ENCODE data around the gene LSM2.
A peak's percentile ranks its signal among the peaks of the same experiment; 100 is the strongest.

The LSM2 gene

DNA sequence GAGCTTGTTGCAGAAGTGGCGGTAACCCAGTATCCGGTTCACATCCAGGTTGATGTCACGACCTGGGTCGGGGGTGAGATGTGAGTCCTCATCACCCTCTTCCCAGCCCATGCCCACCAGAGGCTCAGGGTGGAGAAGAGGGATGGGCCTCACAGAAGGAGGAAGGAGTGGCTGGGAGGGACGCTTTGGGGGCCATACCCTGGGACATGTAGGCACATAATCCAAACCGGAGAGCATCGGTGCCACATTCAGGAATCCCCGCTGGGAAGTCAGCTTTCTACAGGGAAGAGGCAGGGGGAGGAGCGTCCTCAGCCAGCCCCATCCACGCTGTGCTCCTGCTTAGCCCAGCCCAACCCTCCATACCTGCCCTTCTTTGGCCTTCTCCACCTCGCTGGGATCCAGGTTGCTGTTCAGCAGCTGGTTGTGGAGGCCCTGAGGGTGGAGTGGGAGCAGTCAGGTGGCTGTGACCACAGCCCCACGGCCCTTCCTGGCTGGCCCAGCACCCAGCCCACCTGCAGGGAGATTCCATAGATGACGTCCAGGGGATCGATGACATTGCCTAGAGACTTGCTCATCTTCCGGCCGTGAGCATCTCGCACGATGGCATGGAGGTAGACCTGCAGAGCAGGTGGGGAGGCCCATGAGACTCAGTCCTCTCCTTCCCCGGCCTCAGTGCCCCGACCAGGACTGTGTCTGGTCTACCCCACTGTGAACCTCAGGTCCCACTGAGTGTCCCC is 26.1 kb downstream of the LSM2 start:
- DNase-seq = no peak
- in situ Hi-C loops (cut with MboI; ENCODE audit: low pct_unique_long_range_greater_than_20kb, low sequenced_read_pairs) = no loop called here

DNA sequence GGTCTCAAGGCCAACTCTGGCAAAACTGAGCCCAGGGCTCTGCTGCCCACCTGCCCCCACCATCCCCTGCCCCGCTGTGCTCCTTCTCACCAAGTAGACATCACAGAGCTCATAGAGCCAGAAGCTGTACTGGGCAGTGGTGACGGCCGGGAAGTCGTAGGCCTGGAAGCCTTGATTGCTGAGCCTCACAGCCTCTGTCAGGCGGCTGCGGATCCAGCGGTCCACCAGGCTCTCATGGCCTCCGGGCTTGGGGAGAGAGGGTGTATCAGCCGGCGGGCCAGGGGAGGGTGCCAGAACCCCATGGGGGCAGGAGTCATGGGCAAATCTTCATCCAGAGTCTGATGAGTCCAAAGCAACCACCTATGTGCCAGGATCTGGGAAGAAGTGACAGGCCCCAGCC is 26.9 kb downstream of the LSM2 start:
- in situ Hi-C loops (cut with MboI; ENCODE audit: low pct_unique_long_range_greater_than_20kb, low sequenced_read_pairs) = no loop called here
- no peak for DNase-seq

DNA sequence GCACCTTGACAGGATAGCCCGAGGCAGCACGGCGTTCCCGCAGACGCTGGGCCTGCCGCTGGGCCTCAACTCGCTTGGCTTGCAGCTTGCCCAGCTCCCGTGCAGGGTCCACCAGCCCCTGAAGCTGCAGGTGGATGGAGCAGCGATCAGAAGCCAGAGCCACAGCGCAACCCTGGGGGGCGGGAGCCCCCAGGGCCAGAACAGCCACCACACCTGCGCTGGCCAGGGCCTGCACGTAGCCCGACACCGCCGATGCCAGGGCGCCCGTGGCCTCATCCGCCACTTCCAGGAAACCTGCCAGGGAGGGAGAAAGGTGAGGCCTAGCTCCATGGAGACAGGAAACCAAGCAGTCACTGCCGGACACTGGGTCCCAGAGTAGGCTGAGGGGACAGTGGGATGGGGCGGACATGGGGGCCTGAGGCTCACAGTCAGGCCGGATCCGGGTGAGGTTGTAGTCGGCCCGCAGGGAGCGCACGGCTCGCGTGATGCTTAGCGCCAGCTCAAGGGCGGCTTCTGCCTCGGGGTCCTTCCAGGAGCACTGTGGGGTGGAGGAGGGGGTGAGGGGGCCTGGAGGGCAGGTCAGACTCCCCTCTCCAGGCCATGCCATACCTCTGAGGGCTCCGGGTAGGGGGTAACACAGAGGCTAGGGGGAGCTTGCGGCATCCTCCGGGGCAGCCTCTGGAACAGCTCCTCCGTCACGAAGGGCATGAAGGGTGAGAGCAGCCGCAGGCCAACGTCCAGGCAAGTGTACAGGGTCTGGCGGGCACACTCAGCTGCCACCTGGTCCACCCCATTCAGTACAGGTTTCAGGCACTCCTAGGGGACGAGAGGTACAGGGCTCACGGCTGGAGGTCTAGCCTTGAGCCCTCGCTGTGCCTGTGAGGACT is 27.5 kb downstream of the LSM2 start:
- DNase-seq = no peak
- in situ Hi-C loops (cut with MboI; ENCODE audit: low pct_unique_long_range_greater_than_20kb, low sequenced_read_pairs) = no loop called here

DNA sequence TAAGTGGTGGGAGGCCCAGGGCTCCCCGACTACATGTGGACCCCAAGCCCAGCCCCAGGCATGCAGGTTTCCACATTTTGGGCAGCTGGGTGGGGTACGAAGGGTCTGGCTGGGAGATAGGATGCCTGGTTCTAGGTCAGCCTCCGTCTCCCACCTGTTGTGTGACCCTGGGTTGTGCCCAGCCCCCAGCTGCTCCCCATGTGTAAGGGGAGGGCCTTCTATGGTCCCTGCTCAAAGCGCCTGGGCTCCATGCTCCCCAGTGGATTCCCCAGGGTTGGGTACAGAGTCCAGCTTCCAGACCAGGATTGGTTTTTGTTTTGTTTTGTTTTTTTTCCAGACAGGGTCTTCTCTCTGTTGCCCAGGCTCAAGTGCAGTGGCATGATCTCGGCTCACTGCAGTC is 28.6 kb downstream of the LSM2 start:
- in situ Hi-C loops (cut with MboI; ENCODE audit: low pct_unique_long_range_greater_than_20kb, low sequenced_read_pairs) = no loop called here
- no peak for DNase-seq

GRCh38 chr6:31777667-31778050 is 29.1 kb downstream of the LSM2 start:
- in situ Hi-C loops (cut with MboI; ENCODE audit: low pct_unique_long_range_greater_than_20kb, low sequenced_read_pairs) = no loop called here
- no peak for DNase-seq

GRCh38 chr6:31776989-31777666 is 29.6 kb downstream of the LSM2 start, which contains the start of gene VWA7:
VWA7 (minus strand) TSS chr6:31777328; CDS start chr6:31776779, 549 bp downstream.
- DNase-seq = peak; percentile 94

DNA sequence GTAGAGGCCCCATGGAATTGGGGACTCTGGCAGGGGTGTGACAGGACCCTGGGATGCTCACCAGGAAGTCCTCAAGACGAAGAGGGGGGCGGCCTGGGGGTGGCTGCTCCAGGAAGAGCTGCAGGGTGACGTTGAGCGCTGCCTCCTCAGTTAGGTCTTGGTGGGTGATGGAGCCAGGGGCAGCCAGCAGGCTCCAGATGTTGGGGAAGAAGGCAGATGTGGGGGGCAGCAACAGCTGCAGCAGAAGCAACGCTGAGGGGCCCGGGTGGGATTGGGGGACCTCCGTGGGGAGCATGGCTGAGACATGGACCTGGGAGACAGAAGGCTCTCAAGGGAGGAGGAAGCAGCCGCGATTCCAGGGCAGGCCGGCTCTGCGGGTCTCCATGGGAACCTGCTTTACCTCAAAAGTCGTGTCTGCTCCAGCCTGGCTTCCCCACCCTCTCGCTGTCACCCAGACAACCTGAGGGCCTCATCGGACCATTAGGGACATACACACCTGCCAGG is 30.2 kb downstream of the LSM2 start:
- DNase-seq = no peak
- in situ Hi-C loops (cut with MboI; ENCODE audit: low pct_unique_long_range_greater_than_20kb, low sequenced_read_pairs) = no loop called here

More at GRCh38 chr6:31776989-31777666, 29.6 kb downstream of the LSM2 start, which contains the start of gene VWA7:
- in situ Hi-C loops (cut with MboI; ENCODE audit: low pct_unique_long_range_greater_than_20kb, low sequenced_read_pairs) = no loop called here

DNA sequence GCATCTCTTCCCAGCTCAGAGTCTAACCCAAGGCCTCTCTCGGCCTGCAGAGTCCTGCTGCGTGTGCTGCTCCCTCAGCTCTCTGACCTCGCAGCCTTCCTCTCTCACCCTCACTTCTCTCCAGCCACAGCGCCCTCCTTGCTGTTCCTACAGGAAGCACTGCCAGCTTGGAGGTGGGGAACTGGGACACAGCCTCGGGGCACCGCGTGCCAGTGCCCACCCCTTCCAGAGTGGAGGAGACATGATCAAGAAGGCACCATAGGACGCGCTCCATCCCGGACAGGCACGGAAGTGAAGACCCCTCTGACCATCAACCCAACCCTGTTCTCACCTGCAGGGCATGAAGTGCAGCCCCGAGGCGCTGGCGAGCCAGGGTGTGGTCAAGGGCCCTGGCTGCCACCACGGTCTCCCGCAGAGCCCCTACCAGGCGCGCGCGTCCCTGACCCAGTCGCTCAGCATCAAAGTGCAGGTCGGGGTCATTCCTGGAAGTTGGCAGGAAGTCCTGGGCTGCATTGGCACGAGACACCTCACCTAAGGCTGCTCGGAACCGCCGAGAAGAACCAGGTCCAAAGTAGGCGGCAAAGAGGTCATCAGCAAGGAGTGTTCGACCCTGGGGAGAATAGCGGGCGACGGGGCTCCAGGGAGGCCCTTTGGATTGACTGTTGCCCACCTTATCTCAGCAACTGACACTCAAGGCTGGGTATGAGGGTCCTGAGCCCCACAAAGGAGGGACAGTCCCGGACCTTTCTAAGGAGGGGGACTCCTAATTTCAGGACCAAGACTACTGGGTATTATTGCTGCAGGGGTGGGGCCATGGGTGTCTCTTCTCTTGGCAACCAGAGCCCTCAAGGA is 30.9 kb downstream of the LSM2 start:
- DNase-seq = no peak

GRCh38 chr6:31775184-31775583 is 31.6 kb downstream of the LSM2 start:
- DNase-seq = no peak
- in situ Hi-C loops (cut with MboI; ENCODE audit: low pct_unique_long_range_greater_than_20kb, low sequenced_read_pairs) = no loop called here

More for the DNA sequence above, 30.9 kb downstream of the LSM2 start:
- in situ Hi-C loops (cut with MboI; ENCODE audit: low pct_unique_long_range_greater_than_20kb, low sequenced_read_pairs) = no loop called here

GRCh38 chr6:31771992-31772358 is 34.8 kb downstream of the LSM2 start:
- peak; percentile 14 for DNase-seq
- in situ Hi-C loops (cut with MboI; ENCODE audit: low pct_unique_long_range_greater_than_20kb, low sequenced_read_pairs) = no loop called here

GRCh38 chr6:31770860-31771259 is 35.9 kb downstream of the LSM2 start:
- no peak for DNase-seq
- in situ Hi-C loops (cut with MboI; ENCODE audit: low pct_unique_long_range_greater_than_20kb, low sequenced_read_pairs) = no loop called here

- in situ Hi-C loops (cut with MboI; ENCODE audit: low pct_unique_long_range_greater_than_20kb, low sequenced_read_pairs) = no loop called here
- DNase-seq = peak; percentile 96
These were observed 36.9 kb downstream of the LSM2 start for GRCh38 chr6:31769684-31770371.

- DNase-seq = no peak
- in situ Hi-C loops (cut with MboI; ENCODE audit: low pct_unique_long_range_greater_than_20kb, low sequenced_read_pairs) = no loop called here
These were observed 38.2 kb downstream of the LSM2 start for GRCh38 chr6:31768363-31769257.

GRCh38 chr6:31767096-31767645 is 39.6 kb downstream of the LSM2 start:
- DNase-seq = no peak
- in situ Hi-C loops (cut with MboI; ENCODE audit: low pct_unique_long_range_greater_than_20kb, low sequenced_read_pairs) = no loop called here

- no peak for DNase-seq
- in situ Hi-C loops (cut with MboI; ENCODE audit: low pct_unique_long_range_greater_than_20kb, low sequenced_read_pairs) = no loop called here
These were observed 40.6 kb downstream of the LSM2 start for GRCh38 chr6:31765910-31766794.

- no peak for DNase-seq
- in situ Hi-C loops (cut with MboI; ENCODE audit: low pct_unique_long_range_greater_than_20kb, low sequenced_read_pairs) = no loop called here
These were observed 41.2 kb downstream of the LSM2 start for GRCh38 chr6:31765559-31765909.
